HEK293T (cell line): ENCODE measurements around the gene RPS6KA5.
"Not testable (repeated sequence)": the region's sequence is repeated elsewhere in the genome, so short reads cannot be mapped to it uniquely, and the experiment has no call there.

Experiments
- CTCF ChIA-PET: fragments of 350-600 bp; formaldehyde crosslinking; extraction: SDS; loops from one replicate; lab custom pipeline; 2021; ENCODE audit warnings: antibody characterized with exemption, inconsistent platforms; lab: Yijun Ruan, JAX
- POLR2A ChIA-PET: fragments of 350-600 bp; formaldehyde crosslinking; extraction: SDS; loops from one replicate; lab custom pipeline; 2020; ENCODE audit warnings: antibody characterized with exemption, inconsistent platforms; lab: Yijun Ruan, JAX
- DNase-seq: peaks from one replicate; pipeline ENCODE4 v3.0.0; 2012; ENCODE audit warnings: mixed read lengths; ENCODE audit errors: extremely low spot score
- ARNT ChIP-seq: fragments of 450-650 bp; IDR thresholded peaks from 2 replicates; pipeline ENCODE4 v1.6.1; 2017; ENCODE audit warnings: mild to moderate bottlenecking
- BHLHE40 ChIP-seq: fragments of 450-650 bp; IDR thresholded peaks from 2 replicates; pipeline ENCODE4 v1.6.1; 2016; ENCODE audit warnings: mild to moderate bottlenecking, moderate library complexity, borderline replicate concordance
- CTBP1 ChIP-seq: fragments of 450-650 bp; IDR thresholded peaks from 2 replicates; pipeline ENCODE4 v1.6.1; 2016; ENCODE audit warnings: borderline replicate concordance
- ELF4 ChIP-seq: fragments of 450-650 bp; IDR thresholded peaks from 2 replicates; pipeline ENCODE4 v1.6.1; 2017; ENCODE audit warnings: antibody characterized with exemption
- FOXA1 ChIP-seq: fragments of 450-650 bp; IDR thresholded peaks from 2 replicates; pipeline ENCODE4 v1.6.1; 2016; ENCODE audit warnings: mild to moderate bottlenecking
- FOXK2 ChIP-seq: fragments of 450-650 bp; IDR thresholded peaks from 2 replicates; pipeline ENCODE4 v1.6.1; 2016; ENCODE audit warnings: mild to moderate bottlenecking
- FOXM1 ChIP-seq: fragments of 450-650 bp; IDR thresholded peaks from 2 replicates; pipeline ENCODE4 v1.6.1; 2017; ENCODE audit warnings: mild to moderate bottlenecking, borderline replicate concordance
- HDGF ChIP-seq: fragments of 450-650 bp; IDR thresholded peaks from 2 replicates; pipeline ENCODE4 v1.6.1; 2017; ENCODE audit warnings: antibody characterized with exemption, borderline replicate concordance
- L3MBTL2 ChIP-seq: fragments of 450-650 bp; conservative IDR thresholded peaks from 2 replicates; pipeline ENCODE4 v1.6.1; 2016; ENCODE audit warnings: mild to moderate bottlenecking
- LEF1 ChIP-seq: fragments of 450-650 bp; IDR thresholded peaks from 2 replicates; pipeline ENCODE4 v1.6.1; 2017; ENCODE audit warnings: mild to moderate bottlenecking, borderline replicate concordance
- NFRKB ChIP-seq: fragments of 450-650 bp; IDR thresholded peaks from 2 replicates; pipeline ENCODE4 v1.6.1; 2016; ENCODE audit warnings: mild to moderate bottlenecking, moderate library complexity
- SP1 ChIP-seq: fragments of 450-650 bp; IDR thresholded peaks from 2 replicates; pipeline ENCODE4 v1.6.1; 2017
- SUZ12 ChIP-seq: fragments of 450-650 bp; IDR thresholded peaks from 2 replicates; pipeline ENCODE4 v1.6.1; 2016; ENCODE audit warnings: mild to moderate bottlenecking
- TARDBP ChIP-seq: fragments of 450-650 bp; IDR thresholded peaks from 2 replicates; pipeline ENCODE4 v1.6.1; 2016
- ZNF384 ChIP-seq: fragments of 450-650 bp; IDR thresholded peaks from 2 replicates; pipeline ENCODE4 v1.6.1; 2016
- TF ChIP-seq, protein P1 (sequence below): fragments of 450-650 bp; IDR thresholded peaks from 2 replicates; pipeline ENCODE4 v1.6.1; 2016

Gene RPS6KA5

DNA sequence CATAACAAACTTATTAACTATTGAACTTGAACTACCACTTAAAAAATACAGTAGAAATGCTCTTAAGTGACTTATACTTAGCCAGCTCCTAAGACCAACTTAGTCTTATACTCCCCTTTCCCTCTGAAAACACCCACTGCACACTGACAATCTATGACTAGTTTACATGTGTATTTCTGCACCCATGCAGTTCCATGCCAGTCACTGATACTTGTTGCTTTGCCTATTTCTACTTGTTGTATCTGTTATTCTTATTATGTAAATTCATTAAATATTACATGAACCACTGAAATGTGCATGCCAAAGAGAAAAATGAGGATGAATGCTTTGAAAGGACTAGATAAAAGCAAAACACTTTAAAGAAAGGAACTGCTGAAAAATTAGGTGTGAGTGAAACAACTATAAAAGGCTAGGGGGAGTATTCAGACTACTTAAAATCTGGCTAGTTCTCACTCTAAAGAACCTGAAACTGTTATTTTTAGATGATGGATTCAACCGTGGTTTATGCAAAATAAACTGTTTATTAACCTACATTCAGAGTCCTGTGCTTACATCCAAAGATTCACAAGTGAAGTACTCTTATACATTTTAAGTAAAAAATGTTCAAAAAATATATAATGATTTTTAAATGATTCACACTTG, 74.7 kb downstream of the RPS6KA5 start:
- POLR2A ChIA-PET, result no interaction called here
- CTCF ChIA-PET, result interaction anchor here (1.1 kb wide), 1 partner anchor 9 kb away, joined by 5 read pairs; no protein-coding TSS in a partner anchor
- TF ChIP-seq CTBP1, result no peak
- TF ChIP-seq HDGF, result no peak
- TF ChIP-seq FOXA1, result no peak
- TF ChIP-seq FOXM1, result no peak
- TF ChIP-seq SUZ12, result no peak
- no peak for TF ChIP-seq NFRKB
- TF ChIP-seq, protein P1, sequence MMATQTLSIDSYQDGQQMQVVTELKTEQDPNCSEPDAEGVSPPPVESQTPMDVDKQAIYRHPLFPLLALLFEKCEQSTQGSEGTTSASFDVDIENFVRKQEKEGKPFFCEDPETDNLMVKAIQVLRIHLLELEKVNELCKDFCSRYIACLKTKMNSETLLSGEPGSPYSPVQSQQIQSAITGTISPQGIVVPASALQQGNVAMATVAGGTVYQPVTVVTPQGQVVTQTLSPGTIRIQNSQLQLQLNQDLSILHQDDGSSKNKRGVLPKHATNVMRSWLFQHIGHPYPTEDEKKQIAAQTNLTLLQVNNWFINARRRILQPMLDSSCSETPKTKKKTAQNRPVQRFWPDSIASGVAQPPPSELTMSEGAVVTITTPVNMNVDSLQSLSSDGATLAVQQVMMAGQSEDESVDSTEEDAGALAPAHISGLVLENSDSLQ, result no peak
- no peak for DNase-seq

DNA sequence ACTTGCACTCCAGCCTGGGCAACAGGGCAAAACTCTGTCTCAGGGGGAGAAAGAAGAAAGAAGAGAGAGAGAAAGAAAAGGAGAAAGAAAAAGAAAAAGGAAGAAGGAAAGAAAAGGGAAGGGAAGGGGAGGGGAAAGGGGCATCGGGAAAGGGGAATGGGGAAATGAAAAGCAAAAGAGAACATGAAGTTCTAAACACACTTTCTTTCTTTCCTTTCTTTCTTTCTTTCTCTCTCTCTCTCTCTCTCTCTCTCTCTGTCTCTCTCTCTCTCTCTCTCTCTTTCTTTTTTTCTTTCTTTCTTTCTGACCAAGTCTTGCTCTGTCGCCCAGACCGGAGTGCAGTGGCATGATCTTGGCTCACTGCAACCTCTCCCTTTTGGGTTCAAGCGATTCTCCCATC, 76.9 kb downstream of the RPS6KA5 start:
- DNase-seq, result no peak
- POLR2A ChIA-PET, result no interaction called here
- TF ChIP-seq SUZ12 (no peak), FOXM1 (no peak), HDGF (no peak), LEF1 (no peak), BHLHE40 (no peak), ZNF384 (no peak), CTBP1 (no peak), L3MBTL2 (no peak), NFRKB (no peak), ARNT (no peak), FOXK2 (no peak), ELF4 (no peak), FOXA1 (no peak), SP1 (no peak), TARDBP (no peak)
- TF ChIP-seq, protein P1, result no peak
- CTCF ChIA-PET, result no interaction called here

DNA sequence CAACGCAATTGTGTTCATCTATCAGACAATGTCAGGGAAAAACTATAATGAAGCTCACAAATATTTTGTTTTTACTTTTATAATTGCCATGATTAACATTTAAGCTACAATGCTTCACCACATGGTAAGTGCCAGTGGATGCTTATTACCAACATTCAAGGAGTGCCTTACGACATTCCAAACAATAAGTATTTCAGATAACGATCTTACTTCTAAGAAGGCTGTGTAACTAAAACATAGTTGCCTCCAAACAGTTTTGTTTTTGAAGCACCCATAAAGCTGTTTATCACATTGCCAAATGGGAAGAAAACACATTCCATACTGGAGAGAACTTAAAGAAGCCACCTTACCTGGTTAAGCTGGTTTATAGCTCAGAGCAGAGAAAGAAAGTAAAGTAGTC, 78.8 kb downstream of the RPS6KA5 start:
- no peak for TF ChIP-seq ARNT
- TF ChIP-seq ELF4, result no peak
- TF ChIP-seq CTBP1, result no peak
- TF ChIP-seq FOXA1, result no peak
- no peak for TF ChIP-seq FOXK2
- TF ChIP-seq HDGF, result no peak
- TF ChIP-seq BHLHE40, result no peak
- TF ChIP-seq SP1, result no peak
- TF ChIP-seq, protein P1, result no peak
- no peak for TF ChIP-seq FOXM1
- TF ChIP-seq L3MBTL2, result no peak
- TF ChIP-seq ZNF384, result no peak
- TF ChIP-seq NFRKB, result no peak
- no peak for TF ChIP-seq LEF1
- DNase-seq, result no peak
- CTCF ChIA-PET, result interaction anchor here (1.0 kb wide), 1 partner anchor 11 kb away, joined by 3 read pairs; no protein-coding TSS in a partner anchor
- POLR2A ChIA-PET, result interaction anchor here (0.8 kb wide), 1 partner anchor 57 kb away, joined by 4 read pairs; no protein-coding TSS in a partner anchor

DNA sequence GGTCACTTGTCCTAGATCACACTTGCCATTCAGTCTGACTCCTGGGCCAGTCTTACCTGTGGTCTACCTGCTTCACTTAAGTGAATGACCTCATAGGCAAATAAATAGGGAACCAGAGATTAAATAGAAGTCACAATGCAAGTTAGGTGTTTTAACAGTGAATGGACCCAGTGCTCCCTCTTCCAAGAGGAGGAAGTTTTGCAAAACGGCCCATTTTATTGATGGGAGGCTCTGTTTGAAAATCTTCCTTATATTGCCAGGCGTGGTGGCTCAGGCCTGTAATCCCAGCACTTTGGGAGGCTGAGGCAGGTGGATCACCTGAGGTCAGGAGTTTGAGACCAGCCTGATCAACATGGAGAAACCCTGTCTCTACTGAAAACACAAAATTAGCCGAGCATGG, 79.8 kb downstream of the RPS6KA5 start:
- POLR2A ChIA-PET, DNase-seq, CTCF ChIA-PET: not testable (repeated sequence)

DNA sequence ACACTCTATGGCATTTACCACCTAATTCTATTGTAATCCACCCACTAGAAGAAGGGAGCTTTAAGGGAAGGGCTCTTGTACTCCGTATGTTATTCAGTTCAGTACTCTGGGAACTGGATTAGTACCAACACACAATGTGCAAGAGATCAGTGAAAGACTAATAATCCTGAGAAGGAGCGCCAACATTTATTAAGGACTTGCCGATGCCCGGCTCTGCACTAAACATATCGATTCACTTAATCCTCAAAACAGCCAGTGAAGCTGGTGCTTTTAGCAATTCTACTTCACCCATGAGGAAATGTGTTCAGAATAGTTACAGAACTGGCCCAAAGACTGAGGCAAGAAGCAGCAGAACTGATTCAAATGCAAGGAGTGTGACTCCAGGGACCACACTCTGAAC, 80.9 kb downstream of the RPS6KA5 start:
- DNase-seq, result no peak
- TF ChIP-seq CTBP1 (no peak), FOXA1 (no peak), HDGF (no peak), FOXM1 (no peak), FOXK2 (no peak), NFRKB (no peak), ZNF384 (no peak), LEF1 (no peak), SUZ12 (no peak), SP1 (no peak), TARDBP (no peak), L3MBTL2 (no peak), ARNT (no peak), ELF4 (no peak), BHLHE40 (no peak)
- TF ChIP-seq, protein P1, result no peak
- ChIA-PET CTCF (no interaction called here), POLR2A (no interaction called here)

DNA sequence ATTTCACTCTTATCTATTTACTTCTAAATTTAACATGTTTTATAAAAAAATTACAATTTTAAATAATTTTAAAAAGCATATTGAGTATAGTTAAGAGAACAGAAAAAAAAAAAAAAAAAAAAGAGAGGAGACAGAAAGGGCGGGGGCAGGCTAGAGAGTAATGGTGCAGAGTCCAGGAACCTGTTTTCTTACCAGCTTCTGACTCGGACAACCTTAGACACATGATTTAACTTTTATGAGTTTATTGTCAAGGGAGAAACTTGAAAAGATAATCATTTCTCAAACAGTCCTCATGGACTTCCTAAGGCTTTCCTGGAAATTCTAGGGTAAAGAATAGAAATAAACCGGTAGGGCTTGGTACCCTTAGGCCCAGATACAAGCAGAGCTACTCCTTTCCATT, 84.3 kb downstream of the RPS6KA5 start:
- TF ChIP-seq, protein P1, result no peak
- TF ChIP-seq CTBP1 (no peak), ARNT (no peak), HDGF (no peak), SUZ12 (no peak), FOXM1 (no peak)
- ChIA-PET POLR2A (no interaction called here), CTCF (no interaction called here)
- DNase-seq, result no peak
